CD14-positive monocyte (primary cell): Measurements from ENCODE around the gene KHDC4. TPM values are rescaled to one million over a fixed set of nuclear protein-coding genes. Genes with fewer than 3 reads are reported as not detected.

Experiments
- DNase-seq, 3 donors: peaks; one replicate each; pipeline ENCODE4 v3.0.0-alpha.2; 2011 to 2022
- H2AFZ ChIP-seq: 2 replicates; pipeline ENCODE4 v1.6.0; 2012; ENCODE audit warnings: mild to moderate bottlenecking, low read depth, low read length, inconsistent platforms; ENCODE audit not compliant: insufficient read depth, poor library complexity, severe bottlenecking
- H3K27ac ChIP-seq, 2 donors: 1 replicate in 1 of 2; 2 replicates in 1 of 2; pipeline ENCODE4 v1.5.1; 2012 to 2013; ENCODE audit warnings: low read length in 2 of 2, control low read depth in 1 of 2, inconsistent platforms in 1 of 2, low read depth in 1 of 2, mild to moderate bottlenecking in 1 of 2
- H3K27me3 ChIP-seq, 2 donors: one replicate each; pipeline versions ENCODE4 v1.6.0 to v1.6.1; 2011 to 2013; ENCODE audit warnings: low read length in 2 of 2; ENCODE audit not compliant: control insufficient read depth in 2 of 2, insufficient read depth in 2 of 2
- H3K36me3 ChIP-seq, 2 donors: replicated peaks in 1 of 2; 1 replicate in 1 of 2; 2 replicates in 1 of 2; pipeline versions ENCODE4 v1.5.1 to v1.6.1; 2012 to 2013; ENCODE audit warnings: low read length in 2 of 2, control low read depth in 1 of 2, inconsistent platforms in 1 of 2, mild to moderate bottlenecking in 1 of 2; ENCODE audit not compliant: insufficient read depth in 2 of 2, control insufficient read depth in 1 of 2
- H3K4me1 ChIP-seq, 2 donors: 1 replicate in 1 of 2; 2 replicates in 1 of 2; pipeline versions ENCODE4 v1.5.1 to v1.6.1; 2012 to 2013; ENCODE audit warnings: low read length in 2 of 2, control low read depth in 1 of 2, inconsistent platforms in 1 of 2, mild to moderate bottlenecking in 1 of 2, moderate library complexity in 1 of 2; ENCODE audit not compliant: insufficient read depth in 2 of 2, control insufficient read depth in 1 of 2
- H3K4me2 ChIP-seq: replicated peaks from 2 replicates; pipeline ENCODE3; 2012; ENCODE audit warnings: low read length, moderate library complexity, mild to moderate bottlenecking; ENCODE audit not compliant: poor library complexity, severe bottlenecking; ENCODE audit errors: extremely low read depth
- H3K4me3 ChIP-seq, 3 experiments: fragments of 200-600 bp in 1 of 3; sonication (generic) in 1 of 3; replicated peaks in 1 of 3; 1 replicate in 2 of 3; 2 replicates in 1 of 3; pipeline ENCODE4 v1.5.1; 2011 to 2013; ENCODE audit warnings: low read length in 3 of 3, mild to moderate bottlenecking in 3 of 3, control low read depth in 2 of 3, low read depth in 2 of 3, inconsistent platforms in 1 of 3, moderate library complexity in 1 of 3
- H3K79me2 ChIP-seq: 2 replicates; pipeline ENCODE4 v1.6.0; 2012; ENCODE audit warnings: mild to moderate bottlenecking, control low read depth, inconsistent platforms, low read length, moderate library complexity; ENCODE audit not compliant: insufficient read depth
- H3K9ac ChIP-seq: 2 replicates; pipeline ENCODE4 v1.6.0; 2017; ENCODE audit warnings: low read length, mild to moderate bottlenecking; ENCODE audit not compliant: insufficient read depth, poor library complexity, severe bottlenecking
- H3K9me3 ChIP-seq, 2 donors: replicated peaks in 1 of 2; 1 replicate in 1 of 2; 2 replicates in 1 of 2; pipeline versions ENCODE4 v1.5.1 to v1.6.1; 2012 to 2013; ENCODE audit warnings: low read length in 2 of 2, control low read depth in 1 of 2; ENCODE audit not compliant: control insufficient read depth in 1 of 2, insufficient read depth in 1 of 2
- H4K20me1 ChIP-seq: 2 replicates; pipeline ENCODE4 v1.6.0; 2012; ENCODE audit warnings: mild to moderate bottlenecking, low read length, control low read depth, moderate library complexity; ENCODE audit not compliant: insufficient read depth
- H3K27ac Mint-ChIP-seq, 7 donors: one replicate each; pipeline ENCODE4 v1.8.0; 2020; ENCODE audit warnings: mild to moderate bottlenecking in 7 of 7, mixed read lengths in 7 of 7, moderate library complexity in 6 of 7, inconsistent platforms in 2 of 7
- H3K27me3 Mint-ChIP-seq, 3 donors: one replicate each; pipeline ENCODE4 v1.8.0; 2021 to 2022; ENCODE audit warnings: low read depth in 3 of 3, mild to moderate bottlenecking in 3 of 3, mixed read lengths in 3 of 3, moderate library complexity in 3 of 3, inconsistent platforms in 1 of 3
- H3K36me3 Mint-ChIP-seq, 2 donors: one replicate each; pipeline ENCODE4 v1.8.0; 2020; ENCODE audit warnings: mixed read lengths in 2 of 2, inconsistent platforms in 1 of 2, mild to moderate bottlenecking in 1 of 2
- H3K4me1 Mint-ChIP-seq: one replicate; pipeline ENCODE4 v1.8.0; 2020; ENCODE audit warnings: mild to moderate bottlenecking, mixed read lengths
- H3K4me3 Mint-ChIP-seq, 2 donors: one replicate each; pipeline ENCODE4 v1.8.0; 2020; ENCODE audit warnings: mild to moderate bottlenecking in 2 of 2, mixed read lengths in 2 of 2, moderate library complexity in 1 of 2
- H3K9me3 Mint-ChIP-seq, 7 donors: one replicate each; pipeline ENCODE4 v1.8.0; 2020 to 2022; ENCODE audit warnings: mixed read lengths in 7 of 7, mild to moderate bottlenecking in 6 of 7, moderate library complexity in 6 of 7, inconsistent platforms in 2 of 7
- CTCF ChIP-seq: fragments of 200-600 bp; IDR thresholded peaks from one replicate; pipeline ENCODE4 v1.8.0; 2022; ENCODE audit warnings: antibody characterized with exemption, mild to moderate bottlenecking
- WGBS: methylation state at CpG from one replicate; pipeline ENCODE4 v1.1.5; 2013; ENCODE audit warnings: missing lambda C conversion rate; ENCODE audit not compliant: insufficient coverage; 5-methylcytosine and 5-hydroxymethylcytosine counted together
- intact Hi-C, 2 donors: fragments of 100-400 bp; cut with micrococcal nuclease; formaldehyde crosslinking; loops; one replicate each; pipeline versions ENCODE4 v1.15.0 to v1.15.1; 2023
- polyA plus RNA-seq, 3 donors: library from polyadenylated mRNA; depleted of rRNA in 1 of 3; unstranded in 2 of 3; stranded (reverse) in 1 of 3; fragments of 300-500 nt in 2 of 3; fragments of >200 nt in 1 of 3; fragmentation: Illumina TruSeq in 2 of 3; gene quantifications; 1 replicate in 2 of 3; 2 replicates in 1 of 3; pipeline ENCODE4 v1.2.3, GENCODE V29; 2012 to 2021

KHDC4 gene
- polyA plus RNA-seq, 3 donors: 3.4 to 22.0 (median 3.5) TPM

DNA sequence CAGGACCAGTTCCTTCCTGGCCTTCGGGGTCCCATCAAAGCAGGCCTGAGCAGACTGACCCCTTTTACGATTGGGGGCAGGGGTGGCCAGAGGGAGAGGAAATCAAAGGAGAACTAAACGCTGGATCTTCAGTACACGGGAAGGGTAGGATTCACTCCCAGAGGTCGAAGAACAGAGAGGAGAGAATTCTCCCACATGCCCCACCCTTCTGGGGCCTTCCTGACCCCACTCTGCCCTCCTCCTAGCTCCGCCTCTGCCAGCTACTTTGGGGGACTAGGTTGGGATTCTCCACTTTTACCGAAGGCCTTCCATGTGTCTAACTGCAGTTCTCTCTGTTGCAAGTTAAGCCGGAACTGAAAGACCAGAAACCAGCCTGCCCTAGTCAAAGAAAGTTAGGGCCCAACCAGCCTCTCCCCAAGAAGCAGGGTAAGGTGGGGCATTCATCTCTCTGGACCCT, 44.8 kb upstream of the KHDC4 start:
- DNase-seq: peak in 1 of 3 donors; percentile 61
- Histone ChIP-seq H3K79me2 (peaks cover 89% of the 10 kb centered on the region), H2AFZ (peak overlapping the region; percentile 55), H3K4me2 (peak overlapping the region; percentile 96), H3K36me3 (peaks cover 5 to 9% of the 10 kb centered on the region in 2 donors), H3K4me1 (peaks cover 72 to 87% of the 10 kb centered on the region in 2 donors), H3K27me3 (no peaks in the 10 kb centered on the region), H3K27ac (peak overlapping the region; percentile 81 to 97), H3K9me3 (no peaks in the 10 kb centered on the region), H4K20me1 (peaks cover 51% of the 10 kb centered on the region), H3K4me3 (peak overlapping the region; percentile 93 to 96 (median 94)), H3K9ac (peak overlapping the region; percentile 99)
- Mint-ChIP-seq H3K27ac (peak overlapping the region; percentile 91 to 99 (median 96)), H3K36me3 (peaks cover 25 to 45% of the 10 kb centered on the region in 2 donors), H3K9me3 (peaks cover 0 to 2% (median 0%) of the 10 kb centered on the region in 7 donors), H3K4me3 (peak overlapping the region; percentile 96 to 98), H3K4me1 (peaks cover 69% of the 10 kb centered on the region), H3K27me3 (peaks cover 0 to 4% (median 3%) of the 10 kb centered on the region in 3 donors)
- TF ChIP-seq CTCF: no peak
- 0% methylated on average over 5 of the region's 8 CpGs for WGBS
- intact Hi-C loops: loop anchor here in 1 of 2 donors (1.0 kb wide), 1 partner anchor 10 kb away; no protein-coding TSS in a partner anchor

- Histone ChIP-seq H3K4me3 (peak within 1 kb of the TSS; percentile 93 to 96 (median 94)), H3K9me3 (no peaks in the 10 kb centered on the region), H3K9ac (peak within 1 kb of the TSS; percentile 99), H3K27ac (peak within 1 kb of the TSS; percentile 81 to 97), H3K27me3 (no peaks in the 10 kb centered on the region), H3K4me2 (peak within 1 kb of the TSS; percentile 96), H2AFZ (peak within 1 kb of the TSS; percentile 55), H3K36me3 (peaks cover 6 to 9% of the 10 kb centered on the region in 2 donors), H4K20me1 (peaks cover 56% of the 10 kb centered on the region), H3K4me1 (peaks cover 72 to 87% of the 10 kb centered on the region in 2 donors), H3K79me2 (peaks cover 92% of the 10 kb centered on the region)
- TF ChIP-seq CTCF: no peak
- H3K36me3 Mint-ChIP-seq: peaks cover 30 to 48% of the 10 kb centered on the region in 2 donors
- under 1% methylated on average over 23 of the region's 52 CpGs for WGBS
- peak within 1 kb of the TSS; percentile 91 to 99 (median 96) for H3K27ac Mint-ChIP-seq
- H3K4me3 Mint-ChIP-seq: peak within 1 kb of the TSS; percentile 96 to 98
- H3K4me1 Mint-ChIP-seq: peaks cover 69% of the 10 kb centered on the region
- peaks cover 0 to 2% (median 0%) of the 10 kb centered on the region in 7 donors for H3K9me3 Mint-ChIP-seq
- DNase-seq: peak; percentile 85 to 88 (median 86)
- peaks cover 0 to 5% (median 3%) of the 10 kb centered on the region in 3 donors for H3K27me3 Mint-ChIP-seq
- intact Hi-C loops: no loop called here
Measured at GRCh38 chr1:155978325-155978972, 44.2 kb upstream of the KHDC4 start, which contains the start of gene ARHGEF2. Gene ARHGEF2 (minus strand): TSS chr1:155978547. CDS start chr1:155978427, 120 bp downstream.
